H9 (cell line): ENCODE results near the gene GLIS2. TPM values are rescaled to one million over a fixed set of nuclear protein-coding genes. Genes with fewer than 3 reads are reported as not detected.
A peak's percentile ranks its signal among the peaks of the same experiment; 100 is the strongest.

Source experiments
- DNase-seq: peaks from one replicate; pipeline ENCODE4 v3.0.0-alpha.2; 2017
- H2AFZ ChIP-seq: one replicate; pipeline ENCODE4 v1.6.1; 2013; ENCODE audit warnings: mild to moderate bottlenecking, low read length, control low read depth, moderate library complexity
- H2AK5ac ChIP-seq: 2 replicates; pipeline ENCODE4 v1.6.1; 2013; ENCODE audit warnings: low read length, control low read depth, mixed read lengths; ENCODE audit not compliant: insufficient read length
- H2BK120ac ChIP-seq: one replicate; pipeline ENCODE4 v1.6.1; 2013; ENCODE audit warnings: low read depth, mild to moderate bottlenecking, low read length, control low read depth, inconsistent platforms; ENCODE audit not compliant: poor library complexity, severe bottlenecking
- H2BK12ac ChIP-seq: 2 replicates; pipeline ENCODE4 v1.6.1; 2013; ENCODE audit warnings: low read length, control low read depth, mixed read lengths, low read depth; ENCODE audit not compliant: insufficient read length
- H2BK15ac ChIP-seq: 2 replicates; pipeline ENCODE4 v1.6.1; 2013; ENCODE audit warnings: low read depth, low read length, control low read depth
- H2BK20ac ChIP-seq: one replicate; pipeline ENCODE4 v1.6.1; 2013; ENCODE audit warnings: low read depth, mild to moderate bottlenecking, low read length, control low read depth, inconsistent platforms; ENCODE audit not compliant: poor library complexity, severe bottlenecking
- H2BK5ac ChIP-seq: 2 replicates; pipeline ENCODE4 v1.6.1; 2013; ENCODE audit warnings: low read length, control low read depth, mixed read lengths; ENCODE audit not compliant: insufficient read length
- H3K14ac ChIP-seq: 2 replicates; pipeline ENCODE4 v1.6.1; 2013; ENCODE audit warnings: low read length, control low read depth; ENCODE audit not compliant: insufficient read depth
- H3K18ac ChIP-seq: 2 replicates; pipeline ENCODE4 v1.6.1; 2013; ENCODE audit warnings: low read depth, mild to moderate bottlenecking, mixed read lengths, low read length, control low read depth; ENCODE audit not compliant: insufficient read length
- H3K23ac ChIP-seq: 2 replicates; pipeline ENCODE4 v1.6.1; 2013; ENCODE audit warnings: low read length, control low read depth, mixed read lengths, low read depth; ENCODE audit not compliant: insufficient read length
- H3K23me2 ChIP-seq: 2 replicates; pipeline ENCODE4 v1.6.1; 2013; ENCODE audit warnings: low read depth, mild to moderate bottlenecking, mixed read lengths, low read length, control low read depth; ENCODE audit not compliant: insufficient read length, poor library complexity, severe bottlenecking
- H3K27ac ChIP-seq: 2 replicates; pipeline ENCODE4 v1.5.1; 2013; ENCODE audit warnings: low read length, control low read depth, mixed read lengths, low read depth; ENCODE audit not compliant: insufficient read length
- H3K27me3 ChIP-seq: 2 replicates; pipeline ENCODE4 v1.6.1; 2013; ENCODE audit warnings: low read length, control low read depth, inconsistent platforms; ENCODE audit not compliant: insufficient read depth
- H3K4ac ChIP-seq: 2 replicates; pipeline ENCODE4 v1.6.1; 2013; ENCODE audit warnings: low read depth, mild to moderate bottlenecking, control low read depth, inconsistent platforms, low read length, moderate library complexity
- H3K4me1 ChIP-seq: 2 replicates; pipeline ENCODE4 v1.6.1; 2013; ENCODE audit warnings: low read length, control low read depth, inconsistent platforms; ENCODE audit not compliant: insufficient read depth
- H3K4me2 ChIP-seq: 2 replicates; pipeline ENCODE4 v1.6.1; 2013; ENCODE audit warnings: low read length, control low read depth, mixed read lengths; ENCODE audit not compliant: insufficient read length, insufficient read depth
- H3K56ac ChIP-seq: 2 replicates; pipeline ENCODE4 v1.6.1; 2013; ENCODE audit warnings: low read depth, mild to moderate bottlenecking, mixed read lengths, low read length, control low read depth; ENCODE audit not compliant: insufficient read length
- H3K79me1 ChIP-seq: 2 replicates; pipeline ENCODE4 v1.6.1; 2013; ENCODE audit warnings: low read depth, mild to moderate bottlenecking, moderate library complexity, low read length, control low read depth, inconsistent platforms; ENCODE audit not compliant: insufficient read depth, poor library complexity, severe bottlenecking
- H3K79me2 ChIP-seq: 2 replicates; pipeline ENCODE4 v1.6.1; 2013; ENCODE audit warnings: low read length, control low read depth, inconsistent platforms; ENCODE audit not compliant: insufficient read depth
- H3K9ac ChIP-seq: 2 replicates; pipeline ENCODE4 v1.6.1; 2013; ENCODE audit warnings: low read length, control low read depth, mixed read lengths; ENCODE audit not compliant: insufficient read length; ENCODE audit errors: extremely low read depth
- H3K9me3 ChIP-seq: one replicate; pipeline ENCODE4 v1.6.1; 2013; ENCODE audit warnings: low read depth, low read length, inconsistent platforms; ENCODE audit not compliant: control insufficient read depth
- H3T11ph ChIP-seq: one replicate; pipeline ENCODE4 v1.6.1; 2013; ENCODE audit warnings: mild to moderate bottlenecking, low read length, control low read depth, inconsistent platforms
- H4K20me1 ChIP-seq: one replicate; pipeline ENCODE4 v1.6.1; 2013; ENCODE audit not compliant: control insufficient read depth, insufficient read length, insufficient read depth
- H4K5ac ChIP-seq: 2 replicates; pipeline ENCODE4 v1.6.1; 2013; ENCODE audit warnings: low read depth, mild to moderate bottlenecking, mixed read lengths, low read length, control low read depth; ENCODE audit not compliant: insufficient read length
- H4K8ac ChIP-seq: replicated peaks from 2 replicates; pipeline ENCODE4 v1.6.1; 2013; ENCODE audit warnings: low read length, control low read depth, mixed read lengths, low read depth; ENCODE audit not compliant: insufficient read length
- H4K91ac ChIP-seq: 2 replicates; pipeline ENCODE4 v1.6.1; 2013; ENCODE audit warnings: low read depth, mild to moderate bottlenecking, moderate library complexity, mixed read lengths, low read length, control low read depth; ENCODE audit not compliant: insufficient read length
- H3K27ac Mint-ChIP-seq, 3 experiments: 2 replicates in 2 of 3; 3 replicates in 1 of 3; pipeline ENCODE4 v1.8.0; 2020 to 2021; ENCODE audit warnings: mixed read lengths in 3 of 3, mild to moderate bottlenecking in 1 of 3, moderate library complexity in 1 of 3
- H3K27me3 Mint-ChIP-seq: 2 replicates; pipeline ENCODE4 v1.8.0; 2021; ENCODE audit warnings: low read depth, mild to moderate bottlenecking, moderate library complexity, mixed read lengths
- H3K36me3 Mint-ChIP-seq, 3 experiments: 2 replicates in 2 of 3; 3 replicates in 1 of 3; pipeline ENCODE4 v1.8.0; 2020 to 2021; ENCODE audit warnings: low read depth in 3 of 3, mixed read lengths in 3 of 3; ENCODE audit not compliant: insufficient read depth in 1 of 3
- H3K4me1 Mint-ChIP-seq, 2 experiments: 2 replicates each; pipeline ENCODE4 v1.8.0; 2020; ENCODE audit warnings: mixed read lengths in 2 of 2
- H3K4me3 Mint-ChIP-seq, 2 experiments: 2 replicates in 1 of 2; 3 replicates in 1 of 2; pipeline ENCODE4 v1.8.0; 2020 to 2021; ENCODE audit warnings: mild to moderate bottlenecking in 2 of 2, mixed read lengths in 2 of 2, moderate library complexity in 1 of 2
- H3K9me3 Mint-ChIP-seq, 2 experiments: 2 replicates in 1 of 2; 3 replicates in 1 of 2; pipeline ENCODE4 v1.8.0; 2020; ENCODE audit warnings: mild to moderate bottlenecking in 2 of 2, mixed read lengths in 2 of 2, moderate library complexity in 1 of 2
- CTCF ChIP-seq: fragments of 200-600 bp; sonication (generic); conservative IDR thresholded peaks from 3 replicates; pipeline ENCODE4 v1.8.0; 2021; ENCODE audit warnings: antibody characterized with exemption, mild to moderate bottlenecking
- WGBS: extraction: QIAGEN DNeasy Blood & Tissue Kit; methylation state at CpG from one replicate; pipeline ENCODE4 v1.1.7; 2013; ENCODE audit warnings: missing lambda C conversion rate, low lambda C conversion rate, mixed read lengths; ENCODE audit not compliant: insufficient read length; ENCODE audit errors: extremely low coverage; 5-methylcytosine and 5-hydroxymethylcytosine counted together
- total RNA-seq: library from RNA; stranded (reverse); gene quantifications from 2 replicates; pipeline ENCODE4 v1.2.1, GENCODE V29; 2021

Gene GLIS2
- total RNA-seq, 1 experiment from 2014 or later = 14.3 TPM

DNA sequence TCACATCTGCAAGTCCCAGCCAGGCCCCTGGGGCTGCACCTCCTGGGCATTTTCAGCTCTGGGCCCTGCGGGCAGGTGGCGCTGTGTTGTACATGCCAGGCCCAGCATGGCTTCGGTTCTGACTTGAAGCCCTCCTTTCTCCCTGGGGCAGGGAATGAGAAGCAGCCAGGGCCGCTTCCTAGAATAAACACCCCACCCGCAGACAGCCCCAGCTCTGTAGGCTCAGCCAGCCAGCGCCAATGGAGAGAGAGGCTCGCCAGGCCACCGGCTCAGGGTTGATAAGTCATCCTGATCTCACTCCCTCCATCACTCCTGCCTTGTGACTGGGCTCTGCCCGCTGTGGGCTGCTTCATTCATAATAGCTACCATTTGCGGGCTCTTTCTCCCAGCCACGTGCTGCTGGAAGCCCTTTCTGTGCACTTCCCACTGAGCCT, 6.0 kb upstream of the GLIS2 start:
- no peaks in the 10 kb centered on the region for H4K20me1 ChIP-seq
- H3K4ac ChIP-seq = no peak overlapping the region
- no peak overlapping the region for H3K4me2 ChIP-seq
- TF ChIP-seq CTCF = peak; percentile 92
- H4K8ac ChIP-seq = no peak overlapping the region
- WGBS = no CpG with 5 or more reads among the region's 11 CpGs
- H2BK15ac ChIP-seq = no peak overlapping the region
- H2AFZ ChIP-seq = no peak overlapping the region
- peak overlapping the region; percentile 60 for H3K18ac ChIP-seq
- no peak overlapping the region for H2BK120ac ChIP-seq
- H3K4me1 Mint-ChIP-seq = peaks cover 29 to 35% of the 10 kb centered on the region in 2 experiments
- no peak overlapping the region for H2BK20ac ChIP-seq
- no peak overlapping the region for H3K27ac ChIP-seq
- H3K79me2 ChIP-seq = no peaks in the 10 kb centered on the region; the same call in 1 of the 2 replicates
- H3K27ac Mint-ChIP-seq = peak overlapping the region in 1 of 3 experiments; percentile 58; a peak in 1 of 7 replicates
- no peaks in the 10 kb centered on the region for H3K79me1 ChIP-seq
- no peak overlapping the region for H3K23ac ChIP-seq
- H3K36me3 Mint-ChIP-seq = peaks cover 2 to 9% (median 7%) of the 10 kb centered on the region in 3 experiments; a peak in 4 of 7 replicates
- H4K91ac ChIP-seq = no peak overlapping the region
- peaks cover 28% of the 10 kb centered on the region for H3K27me3 Mint-ChIP-seq
- H3K56ac ChIP-seq = no peak overlapping the region
- H3K4me1 ChIP-seq = peaks cover 3% of the 10 kb centered on the region; the same call in 1 of the 2 replicates
- H3K4me3 Mint-ChIP-seq = peak overlapping the region in 1 of 2 experiments; percentile 17; a peak in 1 of 5 replicates
- no peak overlapping the region for H3K9ac ChIP-seq
- 0 out of 2 replicates have a peak overlapping the region, but pooled peaks have one; percentile 58 for H3K14ac ChIP-seq
- H2AK5ac ChIP-seq = no peak overlapping the region
- DNase-seq = peak; percentile 95
- H3K23me2 ChIP-seq = peaks cover 1% of the 10 kb centered on the region
- H3T11ph ChIP-seq = no peak overlapping the region
- no peak overlapping the region for H2BK5ac ChIP-seq
- H3K9me3 Mint-ChIP-seq = peaks cover 0 to 3% of the 10 kb centered on the region in 2 experiments; a peak in 3 of 5 replicates
- no peak overlapping the region for H4K5ac ChIP-seq
- H3K9me3 ChIP-seq = no peaks in the 10 kb centered on the region
- H3K27me3 ChIP-seq = no peaks in the 10 kb centered on the region; the same call in 1 of the 2 replicates
- no peak overlapping the region for H2BK12ac ChIP-seq
